Erythroblast (primary cell): ENCODE results near the gene GALNT11.
"Not testable (repeated sequence)": the region's sequence is repeated elsewhere in the genome, so short reads cannot be mapped to it uniquely, and the experiment has no call there.

Experiments
- GATA1 ChIP-seq: IDR thresholded peaks from 2 replicates; pipeline ENCODE4 v1.6.1; 2011; ENCODE audit warnings: low read depth, mild to moderate bottlenecking, control low read depth, low read length, moderate library complexity
- POLR2A ChIP-seq: IDR thresholded peaks from 2 replicates; pipeline ENCODE4 v1.6.1; 2011; ENCODE audit warnings: mild to moderate bottlenecking, low read length

GRCh38 chr7:152043086-152043485 is 17.6 kb downstream of the GALNT11 start:
- TF ChIP-seq POLR2A, GATA1: not testable (repeated sequence)
